ENCODE data around the gene ENTPD5.

DNA sequence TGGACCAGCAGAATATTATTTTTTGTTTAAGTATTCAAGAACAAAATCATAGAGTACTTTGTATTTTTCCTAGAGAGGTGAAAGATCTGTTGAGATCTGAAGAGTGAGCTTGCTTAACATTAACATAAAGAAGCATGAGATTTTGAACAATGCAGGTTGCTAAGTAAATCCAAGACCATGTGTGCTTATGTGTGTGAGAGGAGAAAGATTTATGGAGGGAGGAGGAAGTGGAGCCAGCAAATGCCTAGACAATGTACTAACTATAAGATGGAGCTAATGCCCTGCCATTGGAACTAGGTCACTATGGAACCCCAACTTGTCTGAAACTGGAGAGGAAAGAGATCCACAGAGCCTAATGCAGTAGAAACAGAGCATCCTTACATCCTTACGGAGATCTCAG is 82.5 kb downstream of the ENTPD5 start:
- TF ChIP-seq, protein P1, sequence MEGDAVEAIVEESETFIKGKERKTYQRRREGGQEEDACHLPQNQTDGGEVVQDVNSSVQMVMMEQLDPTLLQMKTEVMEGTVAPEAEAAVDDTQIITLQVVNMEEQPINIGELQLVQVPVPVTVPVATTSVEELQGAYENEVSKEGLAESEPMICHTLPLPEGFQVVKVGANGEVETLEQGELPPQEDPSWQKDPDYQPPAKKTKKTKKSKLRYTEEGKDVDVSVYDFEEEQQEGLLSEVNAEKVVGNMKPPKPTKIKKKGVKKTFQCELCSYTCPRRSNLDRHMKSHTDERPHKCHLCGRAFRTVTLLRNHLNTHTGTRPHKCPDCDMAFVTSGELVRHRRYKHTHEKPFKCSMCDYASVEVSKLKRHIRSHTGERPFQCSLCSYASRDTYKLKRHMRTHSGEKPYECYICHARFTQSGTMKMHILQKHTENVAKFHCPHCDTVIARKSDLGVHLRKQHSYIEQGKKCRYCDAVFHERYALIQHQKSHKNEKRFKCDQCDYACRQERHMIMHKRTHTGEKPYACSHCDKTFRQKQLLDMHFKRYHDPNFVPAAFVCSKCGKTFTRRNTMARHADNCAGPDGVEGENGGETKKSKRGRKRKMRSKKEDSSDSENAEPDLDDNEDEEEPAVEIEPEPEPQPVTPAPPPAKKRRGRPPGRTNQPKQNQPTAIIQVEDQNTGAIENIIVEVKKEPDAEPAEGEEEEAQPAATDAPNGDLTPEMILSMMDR (IDR thresholded peaks at IDR 0.05; ENCODE audit: low read depth, low read length, missing input control): no peak
- TF ChIP-seq, protein P2, sequence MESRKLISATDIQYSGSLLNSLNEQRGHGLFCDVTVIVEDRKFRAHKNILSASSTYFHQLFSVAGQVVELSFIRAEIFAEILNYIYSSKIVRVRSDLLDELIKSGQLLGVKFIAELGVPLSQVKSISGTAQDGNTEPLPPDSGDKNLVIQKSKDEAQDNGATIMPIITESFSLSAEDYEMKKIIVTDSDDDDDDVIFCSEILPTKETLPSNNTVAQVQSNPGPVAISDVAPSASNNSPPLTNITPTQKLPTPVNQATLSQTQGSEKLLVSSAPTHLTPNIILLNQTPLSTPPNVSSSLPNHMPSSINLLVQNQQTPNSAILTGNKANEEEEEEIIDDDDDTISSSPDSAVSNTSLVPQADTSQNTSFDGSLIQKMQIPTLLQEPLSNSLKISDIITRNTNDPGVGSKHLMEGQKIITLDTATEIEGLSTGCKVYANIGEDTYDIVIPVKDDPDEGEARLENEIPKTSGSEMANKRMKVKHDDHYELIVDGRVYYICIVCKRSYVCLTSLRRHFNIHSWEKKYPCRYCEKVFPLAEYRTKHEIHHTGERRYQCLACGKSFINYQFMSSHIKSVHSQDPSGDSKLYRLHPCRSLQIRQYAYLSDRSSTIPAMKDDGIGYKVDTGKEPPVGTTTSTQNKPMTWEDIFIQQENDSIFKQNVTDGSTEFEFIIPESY (IDR thresholded peaks at IDR 0.05): no peak
- TF ChIP-seq JUND (IDR thresholded peaks at IDR 0.05) (no peak), YY1 (IDR thresholded peaks at IDR 0.05) (no peak)
- TF ChIP-seq, protein P3, sequence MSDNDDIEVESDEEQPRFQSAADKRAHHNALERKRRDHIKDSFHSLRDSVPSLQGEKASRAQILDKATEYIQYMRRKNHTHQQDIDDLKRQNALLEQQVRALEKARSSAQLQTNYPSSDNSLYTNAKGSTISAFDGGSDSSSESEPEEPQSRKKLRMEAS (IDR thresholded peaks at IDR 0.05): no peak

Measured in liver (tissue), 3 donors.